Coronary artery (tissue), 2 donors: Measurements from ENCODE around the gene PSMD11.

Experiments used
- DNase-seq: peaks from one replicate; pipeline ENCODE4 v3.0.0-alpha.2; 2017; ENCODE audit warnings: low spot score
- H3K27ac ChIP-seq, 2 donors: fragments of 200-600 bp; sonication (generic); one replicate each; pipeline ENCODE4 v1.5.1; 2016 to 2019
- H3K4me3 ChIP-seq: fragments of 200-600 bp; sonication (generic); 2 replicates; pipeline ENCODE4 v1.5.1; 2016; ENCODE audit warnings: mild to moderate bottlenecking, moderate library complexity
- CTCF ChIP-seq: fragments of 200-600 bp; sonication (generic); IDR thresholded peaks from one replicate; pipeline ENCODE4 v1.5.1; 2019; ENCODE audit warnings: antibody characterized with exemption

PSMD11 gene

GRCh38 chr17:32525122-32525521 lies 80.8 kb downstream of the PSMD11 start:
- no peak for TF ChIP-seq CTCF
- H3K4me3 ChIP-seq, result no peak overlapping the region
- no peak overlapping the region for H3K27ac ChIP-seq
- no peak for DNase-seq

GRCh38 chr17:32527146-32527545 lies 82.8 kb downstream of the PSMD11 start:
- Histone ChIP-seq H3K4me3 (no peak overlapping the region), H3K27ac (no peak overlapping the region)
- TF ChIP-seq CTCF, result no peak
- DNase-seq, result no peak

DNA sequence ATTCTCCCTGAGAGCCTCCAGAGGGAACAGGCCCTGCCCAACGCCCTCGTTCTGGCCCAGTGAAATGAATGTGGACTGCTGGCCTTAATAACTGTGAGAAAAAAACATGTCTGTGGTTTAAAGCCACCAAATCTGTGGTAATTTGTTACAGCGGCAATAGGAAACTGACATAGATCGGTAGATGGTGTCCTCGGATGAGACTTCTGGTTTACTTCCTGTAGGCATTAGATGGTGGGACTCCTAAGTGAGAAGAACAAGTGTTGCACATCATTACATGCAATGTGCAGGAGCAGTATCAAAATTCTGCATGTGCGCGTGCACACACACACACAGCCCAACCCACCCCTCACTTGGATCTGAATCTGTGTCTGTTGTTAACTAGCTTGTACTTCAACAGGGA lies 84.5 kb downstream of the PSMD11 start:
- DNase-seq, result no peak
- Histone ChIP-seq H3K4me3 (no peak overlapping the region), H3K27ac (no peak overlapping the region)
- TF ChIP-seq CTCF, result no peak

GRCh38 chr17:32529604-32530003 lies 85.3 kb downstream of the PSMD11 start:
- DNase-seq, result no peak
- no peak overlapping the region for H3K4me3 ChIP-seq
- no peak for TF ChIP-seq CTCF
- H3K27ac ChIP-seq, result no peak overlapping the region
